HG03196 (cell line): Measurements from ENCODE around the gene ZNRD2.
"Not testable (repeated sequence)": the region's sequence is repeated elsewhere in the genome, so short reads cannot be mapped to it uniquely, and the experiment has no call there.

Source experiments
- ATAC-seq: cut with Tn5 transposase; IDR thresholded peaks from one replicate; pipeline ENCODE4 v1.9.1; 2021; ENCODE audit not compliant: unreplicated experiment

The ZNRD2 gene, protein sequence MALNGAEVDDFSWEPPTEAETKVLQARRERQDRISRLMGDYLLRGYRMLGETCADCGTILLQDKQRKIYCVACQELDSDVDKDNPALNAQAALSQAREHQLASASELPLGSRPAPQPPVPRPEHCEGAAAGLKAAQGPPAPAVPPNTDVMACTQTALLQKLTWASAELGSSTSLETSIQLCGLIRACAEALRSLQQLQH

GRCh38 chr11:65569973-65570918 lies at the start of gene ZNRD2:
ZNRD2 (plus strand) TSS chr11:65570477; CDS start chr11:65570492, 15 bp downstream.
- ATAC-seq = peak; percentile 56

DNA sequence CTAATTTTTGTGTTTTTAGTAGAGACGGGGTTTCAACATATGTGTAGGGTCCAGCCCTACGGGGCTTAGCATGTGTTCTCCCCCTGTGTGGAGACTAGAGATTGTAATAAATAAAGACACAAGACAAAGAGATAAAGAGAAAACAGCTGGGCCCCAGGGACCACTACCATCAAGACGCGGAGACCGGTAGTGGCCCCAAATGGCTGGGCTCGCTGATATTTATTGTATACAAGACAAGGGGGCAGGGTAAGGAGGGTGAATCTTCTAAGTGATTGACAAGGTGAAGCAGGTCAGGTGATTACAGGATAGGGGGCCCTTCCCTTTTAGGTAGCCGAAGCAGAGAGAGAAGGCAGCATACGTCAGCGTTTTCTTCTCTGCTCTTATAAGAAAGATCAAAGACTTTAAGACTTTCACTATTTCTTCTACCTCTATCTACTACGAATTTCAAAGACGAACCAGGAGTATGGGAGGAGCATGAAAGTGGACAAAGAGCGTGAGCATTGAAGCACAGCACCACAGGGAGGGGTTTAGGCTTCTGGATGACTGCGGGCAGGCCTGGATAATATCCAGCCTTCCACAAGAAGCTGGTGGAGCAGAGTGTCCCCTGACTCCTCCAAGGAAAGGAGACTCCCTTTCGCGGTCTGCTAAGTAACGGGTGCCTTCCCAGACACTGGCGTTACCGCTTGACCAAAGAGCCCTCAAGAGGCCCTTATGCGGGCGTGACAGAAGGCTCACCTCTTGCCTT lies 48.3 kb upstream of the ZNRD2 start:
- ATAC-seq = not testable (repeated sequence)

- not testable (repeated sequence) for ATAC-seq
Observed at GRCh38 chr11:65522718-65523630, 47.3 kb upstream of the ZNRD2 start.

- not testable (repeated sequence) for ATAC-seq
Observed at GRCh38 chr11:65523631-65523968, 46.7 kb upstream of the ZNRD2 start.

DNA sequence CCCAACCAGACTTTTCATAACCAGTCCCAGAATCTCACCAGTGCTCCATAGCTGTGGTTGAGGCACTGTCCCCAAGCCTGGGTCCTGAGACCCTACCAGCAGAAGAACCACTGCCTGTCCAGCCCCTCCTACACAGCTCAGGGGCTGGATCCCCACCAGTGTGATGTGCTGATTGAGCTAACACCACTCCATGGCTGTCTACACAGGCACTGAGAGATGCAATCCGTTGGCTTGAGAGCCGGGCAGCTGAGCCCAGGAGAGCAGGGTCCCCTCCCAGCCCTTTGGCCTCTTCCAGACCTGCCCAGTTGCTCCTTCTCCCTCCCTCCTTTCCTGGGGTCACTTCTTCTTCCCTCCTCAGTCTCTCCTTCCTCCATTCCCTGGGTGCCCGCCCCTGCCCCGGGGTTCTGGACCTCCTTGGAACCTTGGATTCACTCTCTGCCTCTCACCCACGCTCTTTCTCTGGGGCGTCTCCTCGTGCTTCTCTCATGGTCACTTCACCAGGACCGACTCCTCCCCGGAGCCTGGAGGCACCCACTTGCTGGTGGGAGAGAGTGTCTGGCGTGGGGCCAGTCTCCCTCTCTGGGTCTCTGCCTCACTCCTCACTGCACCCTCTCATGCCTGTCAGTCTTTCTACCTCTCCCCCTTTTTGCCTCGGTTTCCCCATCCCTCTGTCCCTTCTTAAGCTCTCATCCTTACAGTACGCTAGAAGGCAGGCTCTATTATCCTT lies 46.1 kb upstream of the ZNRD2 start:
- no peak for ATAC-seq

DNA sequence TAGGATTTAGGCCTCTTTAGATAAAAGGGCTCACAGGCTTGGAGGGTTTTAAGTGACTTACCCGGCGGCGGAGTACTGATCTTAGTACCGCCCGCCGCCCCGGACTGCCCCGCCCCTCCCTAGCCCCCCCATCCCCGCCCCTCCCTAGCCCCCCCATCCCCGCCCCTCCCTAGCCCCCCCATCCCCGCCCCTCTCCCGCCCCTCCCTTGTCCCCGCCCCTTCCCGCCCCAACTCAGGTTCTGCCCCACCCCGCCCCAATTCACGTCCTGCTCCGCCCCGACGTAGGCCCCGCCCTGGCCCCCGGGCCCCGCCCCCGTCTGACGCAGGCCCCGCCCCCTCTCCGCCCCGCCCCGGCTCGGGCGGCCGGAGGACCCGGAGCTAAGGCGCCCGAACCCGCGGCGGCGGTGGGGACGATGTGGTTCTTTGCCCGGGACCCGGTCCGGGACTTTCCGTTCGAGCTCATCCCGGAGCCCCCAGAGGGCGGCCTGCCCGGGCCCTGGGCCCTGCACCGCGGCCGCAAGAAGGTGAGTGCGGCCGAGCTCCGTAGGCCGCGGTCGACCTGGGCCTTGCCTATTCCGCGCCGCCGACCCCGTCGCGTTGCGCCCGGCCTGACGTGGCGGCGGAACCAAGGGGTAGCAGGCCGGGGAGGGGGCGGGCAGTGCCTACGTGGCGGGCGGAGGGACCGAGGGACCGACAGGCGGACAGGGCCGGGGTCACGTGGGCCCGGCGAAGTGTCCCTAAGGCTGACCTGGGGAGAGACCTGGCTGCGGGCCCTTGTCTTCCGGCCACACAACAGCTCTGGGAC lies 45.3 kb upstream of the ZNRD2 start, which contains the start of gene SCYL1:
SCYL1 (plus strand) TSS at position 343 of the 805 bp plus-strand sequence; CDS start at position 414, 71 bp downstream.
- peak; percentile 38 for ATAC-seq

DNA sequence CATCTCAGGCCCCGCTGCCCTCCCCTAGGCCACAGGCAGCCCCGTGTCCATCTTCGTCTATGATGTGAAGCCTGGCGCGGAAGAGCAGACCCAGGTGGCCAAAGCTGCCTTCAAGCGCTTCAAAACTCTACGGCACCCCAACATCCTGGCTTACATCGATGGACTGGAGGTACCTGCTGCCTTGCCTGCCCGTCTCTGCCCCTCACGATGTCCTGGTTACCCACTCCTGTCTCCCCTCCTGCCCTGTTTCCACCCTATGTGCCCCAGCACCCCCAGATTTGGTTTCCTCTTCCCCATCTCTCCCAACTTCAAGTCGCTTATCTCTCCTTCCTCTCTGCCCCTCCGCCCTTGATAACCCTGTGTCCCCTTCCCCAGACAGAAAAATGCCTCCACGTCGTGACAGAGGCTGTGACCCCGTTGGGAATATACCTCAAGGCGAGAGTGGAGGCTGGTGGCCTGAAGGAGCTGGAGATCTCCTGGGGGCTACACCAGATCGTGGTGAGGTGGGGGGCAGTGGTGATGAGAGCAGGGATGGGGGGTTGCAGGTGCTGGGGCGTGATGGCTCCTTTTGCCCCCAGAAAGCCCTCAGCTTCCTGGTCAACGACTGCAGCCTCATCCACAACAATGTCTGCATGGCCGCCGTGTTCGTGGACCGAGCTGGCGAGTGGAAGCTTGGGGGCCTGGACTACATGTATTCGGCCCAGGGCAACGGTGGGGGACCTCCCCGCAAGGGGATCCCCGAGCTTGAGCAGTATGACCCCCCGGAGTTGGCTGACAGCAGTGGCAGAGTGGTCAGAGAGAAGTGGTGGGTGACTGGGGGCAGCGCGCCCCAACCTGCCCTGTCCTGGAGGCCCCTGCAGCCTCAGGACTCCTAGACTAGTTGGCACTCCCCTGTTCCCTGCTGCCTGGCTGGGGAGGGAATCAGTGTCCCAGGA lies 44.5 kb upstream of the ZNRD2 start:
- ATAC-seq = no peak

DNA sequence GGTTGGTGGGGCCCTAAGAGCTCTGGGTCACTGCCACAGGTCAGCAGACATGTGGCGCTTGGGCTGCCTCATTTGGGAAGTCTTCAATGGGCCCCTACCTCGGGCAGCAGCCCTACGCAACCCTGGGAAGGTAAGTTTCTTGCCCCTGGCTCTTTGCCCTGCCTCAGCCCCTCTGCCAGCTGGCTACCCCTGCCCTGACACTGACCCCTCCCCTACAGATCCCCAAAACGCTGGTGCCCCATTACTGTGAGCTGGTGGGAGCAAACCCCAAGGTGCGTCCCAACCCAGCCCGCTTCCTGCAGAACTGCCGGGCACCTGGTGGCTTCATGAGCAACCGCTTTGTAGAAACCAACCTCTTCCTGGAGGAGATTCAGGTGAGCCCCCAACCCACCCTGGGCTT lies 43.5 kb upstream of the ZNRD2 start:
- no peak for ATAC-seq

DNA sequence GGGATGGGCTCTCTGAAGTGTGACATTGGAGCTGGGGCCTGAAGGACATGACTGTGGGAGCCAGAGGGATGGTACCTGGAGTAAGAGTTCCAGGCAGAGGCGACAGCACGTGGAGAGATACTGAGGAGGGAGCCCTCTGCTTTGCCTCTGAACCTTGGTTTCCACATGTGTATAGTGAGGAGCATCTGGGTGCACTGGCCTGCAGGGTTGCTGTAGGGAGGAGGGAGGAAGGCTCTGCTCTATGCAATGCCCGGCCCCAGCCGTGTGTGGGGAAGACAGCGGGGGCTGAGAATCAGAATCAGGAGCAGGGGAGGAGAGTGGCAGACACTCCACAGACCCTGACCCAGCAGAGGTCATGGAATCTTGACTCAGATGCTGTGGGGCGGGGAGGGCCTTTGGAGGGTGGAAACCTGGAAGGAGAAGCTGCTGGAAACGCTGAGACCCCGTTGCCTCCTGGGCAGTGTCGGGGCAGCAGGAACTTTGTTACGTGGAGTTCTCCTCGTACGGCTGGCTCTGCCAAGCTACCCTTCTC lies 41.4 kb upstream of the ZNRD2 start:
- no peak for ATAC-seq

DNA sequence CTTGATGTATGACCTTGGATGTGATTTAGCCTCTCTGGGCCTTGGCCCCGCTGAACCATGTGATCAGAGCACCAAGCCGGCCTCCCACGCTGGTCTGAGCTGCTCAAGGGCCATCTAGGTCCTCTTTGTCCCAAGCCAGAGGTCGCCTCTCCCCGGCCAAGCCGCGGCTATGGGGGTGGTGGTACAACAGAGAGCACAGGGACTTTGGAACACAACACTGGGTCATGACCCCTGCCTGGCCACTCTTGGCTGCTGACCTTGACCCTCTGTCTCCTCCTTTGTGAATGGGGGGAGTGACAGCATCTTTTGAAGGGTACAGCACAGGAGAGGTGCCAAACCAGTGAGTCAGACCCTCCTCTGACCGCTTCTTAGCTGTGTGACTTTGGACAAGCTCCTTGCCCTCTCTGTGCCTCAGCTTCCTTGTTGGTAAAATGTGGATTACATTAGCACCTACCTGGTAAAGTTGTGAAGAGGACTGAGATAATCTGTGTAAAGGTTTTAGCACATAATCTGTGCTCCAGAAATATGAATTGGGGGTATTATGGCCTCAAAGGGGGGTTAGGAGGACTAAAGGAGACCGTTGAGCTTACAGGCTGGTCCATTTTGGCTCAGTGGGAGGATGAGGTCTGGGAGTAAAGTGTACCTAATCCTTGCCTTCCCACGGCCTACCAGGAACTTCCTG lies 40.7 kb upstream of the ZNRD2 start:
- no peak for ATAC-seq

GRCh38 chr11:65530157-65530496 lies 40.1 kb upstream of the ZNRD2 start:
- ATAC-seq = no peak

- no peak for ATAC-seq
Observed at GRCh38 chr11:65532388-65533064, 37.8 kb upstream of the ZNRD2 start.

- ATAC-seq = no peak
Observed at GRCh38 chr11:65535102-65535501, 35.2 kb upstream of the ZNRD2 start.

DNA sequence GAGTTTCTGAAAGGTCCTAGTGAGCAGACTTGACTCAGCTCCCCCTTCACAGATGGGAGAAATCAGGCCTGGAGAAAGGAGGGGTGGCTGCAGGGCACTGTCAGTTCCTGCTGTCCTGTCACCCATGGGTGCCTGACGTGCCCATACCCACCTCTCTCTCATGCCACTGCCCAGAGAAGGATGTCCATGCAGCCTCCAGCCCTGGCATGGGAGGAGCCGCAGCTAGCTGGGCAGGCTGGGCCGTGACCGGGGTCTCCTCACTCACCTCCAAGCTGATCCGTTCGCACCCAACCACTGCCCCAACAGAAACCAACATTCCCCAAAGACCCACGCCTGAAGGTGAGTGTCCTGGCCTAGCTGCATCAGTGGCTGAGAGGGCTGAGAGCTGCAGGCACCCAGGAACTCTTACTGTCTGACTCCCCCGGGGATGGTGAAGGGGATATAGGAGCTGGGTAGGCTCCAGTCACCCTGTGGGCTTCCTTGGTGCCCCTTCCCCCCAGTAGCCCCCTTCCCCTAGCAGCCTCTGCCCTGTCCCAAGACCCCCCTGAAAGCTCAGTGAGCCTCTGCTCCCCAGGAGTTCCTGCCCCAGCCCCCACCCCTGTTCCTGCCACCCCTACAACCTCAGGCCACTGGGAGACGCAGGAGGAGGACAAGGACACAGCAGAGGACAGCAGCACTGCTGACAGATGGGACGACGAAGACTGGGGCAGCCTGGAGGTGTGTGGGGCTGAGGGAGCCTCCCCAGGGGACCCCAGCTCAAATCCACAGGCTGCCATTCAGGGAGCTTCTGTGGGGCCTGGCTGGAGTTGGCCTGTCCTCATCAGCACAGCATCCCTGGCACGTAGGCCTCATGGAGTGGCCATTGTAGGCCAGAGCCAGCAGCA lies 33.6 kb upstream of the ZNRD2 start:
- no peak for ATAC-seq

GRCh38 chr11:65537296-65537597 lies 33.0 kb upstream of the ZNRD2 start:
- no peak for ATAC-seq
